ENCODE data around the gene ITGB7.

Gene ITGB7

GRCh38 chr12:53252349-53252916 is 45.4 kb upstream of the ITGB7 start:
- Histone ChIP-seq H3K27ac (ENCODE audit: low read length) (peak overlapping the region; percentile 16; the same call in 1 of the 2 replicates), H3K4me3 (ENCODE audit: low read length) (peak overlapping the region; percentile 86), H3K79me2 (ENCODE audit: low read length) (peaks cover 19% of the 10 kb centered on the region), H3K36me3 (replicated peaks; ENCODE audit: low read depth, low read length) (peaks cover 2% of the 10 kb centered on the region), H3K4me1 (ENCODE audit: low read length) (peaks cover 29% of the 10 kb centered on the region), H3K9ac (ENCODE audit: low read length) (peak overlapping the region; percentile 75), H4K20me1 (ENCODE audit: insufficient read depth, low read length) (no peaks in the 10 kb centered on the region), H2AFZ (ENCODE audit: low read depth, low read length) (no peak overlapping the region; the same call in 1 of the 2 replicates), H3K4me2 (ENCODE audit: low read length) (peak overlapping the region; percentile 93), H3K27me3 (ENCODE audit: low read depth, low read length) (no peaks in the 10 kb centered on the region), H3K9me3 (ENCODE audit: insufficient read depth, low read length) (no peaks in the 10 kb centered on the region)
- TF ChIP-seq EZH2phosphoT487 (IDR thresholded peaks at IDR 0.05; ENCODE audit: low read depth), result no peak
- TF ChIP-seq, protein P1, sequence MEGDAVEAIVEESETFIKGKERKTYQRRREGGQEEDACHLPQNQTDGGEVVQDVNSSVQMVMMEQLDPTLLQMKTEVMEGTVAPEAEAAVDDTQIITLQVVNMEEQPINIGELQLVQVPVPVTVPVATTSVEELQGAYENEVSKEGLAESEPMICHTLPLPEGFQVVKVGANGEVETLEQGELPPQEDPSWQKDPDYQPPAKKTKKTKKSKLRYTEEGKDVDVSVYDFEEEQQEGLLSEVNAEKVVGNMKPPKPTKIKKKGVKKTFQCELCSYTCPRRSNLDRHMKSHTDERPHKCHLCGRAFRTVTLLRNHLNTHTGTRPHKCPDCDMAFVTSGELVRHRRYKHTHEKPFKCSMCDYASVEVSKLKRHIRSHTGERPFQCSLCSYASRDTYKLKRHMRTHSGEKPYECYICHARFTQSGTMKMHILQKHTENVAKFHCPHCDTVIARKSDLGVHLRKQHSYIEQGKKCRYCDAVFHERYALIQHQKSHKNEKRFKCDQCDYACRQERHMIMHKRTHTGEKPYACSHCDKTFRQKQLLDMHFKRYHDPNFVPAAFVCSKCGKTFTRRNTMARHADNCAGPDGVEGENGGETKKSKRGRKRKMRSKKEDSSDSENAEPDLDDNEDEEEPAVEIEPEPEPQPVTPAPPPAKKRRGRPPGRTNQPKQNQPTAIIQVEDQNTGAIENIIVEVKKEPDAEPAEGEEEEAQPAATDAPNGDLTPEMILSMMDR (IDR thresholded peaks at IDR 0.05; ENCODE audit: low read depth, low read length), result no peak; the same call in 1 of the 2 replicates

DNA sequence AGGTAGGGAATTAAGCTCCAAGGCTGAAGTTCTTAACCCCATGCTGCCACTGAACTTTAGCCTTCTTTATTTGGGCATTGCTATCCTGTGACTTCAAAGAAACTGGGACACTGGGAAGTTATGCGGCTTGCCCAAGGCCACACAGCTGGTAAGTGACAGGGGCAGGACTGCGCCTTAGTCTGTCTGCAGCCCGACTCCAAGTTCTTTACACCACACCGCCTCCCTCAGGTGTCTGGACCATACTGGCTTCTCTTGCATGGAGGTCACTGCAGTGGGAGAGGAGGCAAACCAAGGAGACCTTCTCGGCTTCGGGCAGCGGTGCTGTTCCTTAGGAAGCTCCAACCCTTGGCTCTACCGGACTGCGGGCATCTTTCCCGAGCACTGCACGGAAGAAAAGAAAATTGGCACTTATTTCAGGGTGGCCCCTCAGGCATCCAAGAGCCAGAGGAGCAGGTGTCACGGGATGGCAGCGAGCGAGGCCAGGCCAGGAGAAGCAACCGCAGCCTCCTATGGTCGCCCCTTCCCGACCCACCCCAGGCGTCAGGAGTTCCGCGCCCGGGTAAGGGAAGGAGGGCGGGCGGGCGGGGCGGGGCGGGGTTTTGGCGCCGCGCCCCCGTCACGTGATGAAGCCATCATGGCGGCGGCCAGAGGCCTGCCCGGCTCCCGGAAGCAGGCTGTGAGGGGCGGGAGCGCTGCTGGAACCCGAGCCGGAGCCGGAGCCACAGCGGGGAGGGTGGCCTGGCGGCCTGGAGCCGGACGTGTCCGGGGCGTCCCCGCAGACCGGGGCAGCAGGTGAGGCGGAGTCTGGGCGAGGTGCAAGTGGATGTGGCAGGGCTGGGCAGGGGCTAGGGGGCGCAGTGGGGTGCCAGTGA is 44.7 kb upstream of the ITGB7 start:
- Histone ChIP-seq H3K79me2 (ENCODE audit: low read length) (peaks cover 19% of the 10 kb centered on the region), H3K9me3 (ENCODE audit: insufficient read depth, low read length) (no peaks in the 10 kb centered on the region), H2AFZ (ENCODE audit: low read depth, low read length) (peak overlapping the region; percentile 70; the same call in 1 of the 2 replicates), H3K27me3 (ENCODE audit: low read depth, low read length) (no peaks in the 10 kb centered on the region), H3K9ac (ENCODE audit: low read length) (peak overlapping the region; percentile 75), H3K36me3 (replicated peaks; ENCODE audit: low read depth, low read length) (peaks cover 2% of the 10 kb centered on the region), H3K27ac (ENCODE audit: low read length) (peak overlapping the region; percentile 16; the same call in 1 of the 2 replicates), H3K4me3 (ENCODE audit: low read length) (peak overlapping the region; percentile 86), H3K4me1 (ENCODE audit: low read length) (peaks cover 28% of the 10 kb centered on the region), H4K20me1 (ENCODE audit: insufficient read depth, low read length) (no peaks in the 10 kb centered on the region), H3K4me2 (ENCODE audit: low read length) (peak overlapping the region; percentile 93)
- TF ChIP-seq, protein P1 (IDR thresholded peaks at IDR 0.05; ENCODE audit: low read depth, low read length), result peak; percentile 66
- TF ChIP-seq EZH2phosphoT487 (IDR thresholded peaks at IDR 0.05; ENCODE audit: low read depth), result no peak

GRCh38 chr12:53245286-53245685 is 38.2 kb upstream of the ITGB7 start:
- Histone ChIP-seq H3K4me1 (ENCODE audit: low read length) (peaks cover 13% of the 10 kb centered on the region), H3K9ac (ENCODE audit: low read length) (no peak overlapping the region), H2AFZ (ENCODE audit: low read depth, low read length) (no peak overlapping the region), H3K27ac (ENCODE audit: low read length) (no peak overlapping the region), H3K36me3 (replicated peaks; ENCODE audit: low read depth, low read length) (no peaks in the 10 kb centered on the region), H3K27me3 (ENCODE audit: low read depth, low read length) (peaks cover 12% of the 10 kb centered on the region; the same call in 1 of the 2 replicates), H3K4me2 (ENCODE audit: low read length) (no peak overlapping the region), H3K79me2 (ENCODE audit: low read length) (no peaks in the 10 kb centered on the region), H3K4me3 (ENCODE audit: low read length) (no peak overlapping the region), H3K9me3 (ENCODE audit: insufficient read depth, low read length) (no peaks in the 10 kb centered on the region), H4K20me1 (ENCODE audit: insufficient read depth, low read length) (no peaks in the 10 kb centered on the region)
- TF ChIP-seq EZH2phosphoT487 (IDR thresholded peaks at IDR 0.05; ENCODE audit: low read depth), result no peak
- TF ChIP-seq, protein P1 (IDR thresholded peaks at IDR 0.05; ENCODE audit: low read depth, low read length), result no peak

DNA sequence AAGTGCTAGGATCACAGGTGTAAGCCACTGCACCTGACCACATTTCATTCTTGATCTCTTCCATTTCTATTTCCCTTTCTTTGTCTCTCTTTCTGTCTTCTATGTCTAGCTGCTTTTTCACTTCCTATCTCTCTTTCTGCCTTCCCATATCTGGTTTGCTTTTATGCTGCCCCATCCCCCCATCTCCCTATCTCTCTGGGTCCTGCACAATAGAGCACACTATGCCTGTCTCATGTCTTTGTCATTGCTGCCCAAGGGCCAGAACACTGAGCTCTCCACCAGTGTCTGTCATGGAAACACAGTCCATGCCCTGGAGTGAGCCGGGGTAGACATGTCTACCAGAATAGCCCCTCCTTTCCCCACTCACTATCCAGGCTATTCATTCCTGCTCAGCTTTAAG is 37.3 kb upstream of the ITGB7 start:
- Histone ChIP-seq H3K27ac (ENCODE audit: low read length) (no peak overlapping the region), H4K20me1 (ENCODE audit: insufficient read depth, low read length) (no peaks in the 10 kb centered on the region), H3K4me2 (ENCODE audit: low read length) (peak overlapping the region; percentile 77), H3K9me3 (ENCODE audit: insufficient read depth, low read length) (no peaks in the 10 kb centered on the region), H3K79me2 (ENCODE audit: low read length) (no peaks in the 10 kb centered on the region), H2AFZ (ENCODE audit: low read depth, low read length) (peak overlapping the region; percentile 81; the same call in 1 of the 2 replicates), H3K9ac (ENCODE audit: low read length) (no peak overlapping the region), H3K4me1 (ENCODE audit: low read length) (peaks cover 13% of the 10 kb centered on the region), H3K27me3 (ENCODE audit: low read depth, low read length) (peaks cover 17% of the 10 kb centered on the region; the same call in 1 of the 2 replicates), H3K36me3 (replicated peaks; ENCODE audit: low read depth, low read length) (no peaks in the 10 kb centered on the region), H3K4me3 (ENCODE audit: low read length) (peak overlapping the region; percentile 40; the same call in 1 of the 2 replicates)
- TF ChIP-seq, protein P1 (IDR thresholded peaks at IDR 0.05; ENCODE audit: low read depth, low read length), result no peak
- TF ChIP-seq EZH2phosphoT487 (IDR thresholded peaks at IDR 0.05; ENCODE audit: low read depth), result no peak

All from OCI-LY3 (cell line).